Measurements from ENCODE around the gene LIMCH1.
A peak's percentile ranks its signal among the peaks of the same experiment; 100 is the strongest.

The LIMCH1 gene

GRCh38 chr4:41746440-41747229, 208.7 kb downstream of the LIMCH1 start:
- Histone ChIP-seq H3K27me3 (ENCODE audit: control insufficient read depth, insufficient read depth, low read length) (peaks cover 100% of the 10 kb centered on the region), H3K4me3 (ENCODE audit: low read depth, low read length) (no peak overlapping the region), H3K27ac (ENCODE audit: low read depth, low read length) (no peak overlapping the region), H3K4me1 (ENCODE audit: control insufficient read depth, insufficient read depth, low read length) (peaks cover 49% of the 10 kb centered on the region), H3K9ac (ENCODE audit: low read depth, low read length) (no peak overlapping the region), H3K9me3 (ENCODE audit: control insufficient read depth, insufficient read depth, low read length) (no peaks in the 10 kb centered on the region), H3K36me3 (ENCODE audit: control insufficient read depth, insufficient read depth, low read length) (no peaks in the 10 kb centered on the region)

- Histone ChIP-seq H3K9ac (ENCODE audit: low read depth, low read length) (no peak overlapping the region), H3K27ac (ENCODE audit: low read depth, low read length) (no peak overlapping the region), H3K9me3 (ENCODE audit: control insufficient read depth, insufficient read depth, low read length) (no peaks in the 10 kb centered on the region), H3K36me3 (ENCODE audit: control insufficient read depth, insufficient read depth, low read length) (no peaks in the 10 kb centered on the region), H3K27me3 (ENCODE audit: control insufficient read depth, insufficient read depth, low read length) (peaks cover 100% of the 10 kb centered on the region), H3K4me1 (ENCODE audit: control insufficient read depth, insufficient read depth, low read length) (peaks cover 51% of the 10 kb centered on the region), H3K4me3 (ENCODE audit: low read depth, low read length) (0 out of 2 replicates have a peak overlapping the region, but pooled peaks have one; percentile 15)
Measured at GRCh38 chr4:41747230-41748055, 209.5 kb downstream of the LIMCH1 start.

- Histone ChIP-seq H3K9ac (ENCODE audit: low read depth, low read length) (no peak overlapping the region), H3K36me3 (ENCODE audit: control insufficient read depth, insufficient read depth, low read length) (no peaks in the 10 kb centered on the region), H3K27me3 (ENCODE audit: control insufficient read depth, insufficient read depth, low read length) (peaks cover 100% of the 10 kb centered on the region), H3K9me3 (ENCODE audit: control insufficient read depth, insufficient read depth, low read length) (no peaks in the 10 kb centered on the region), H3K4me1 (ENCODE audit: control insufficient read depth, insufficient read depth, low read length) (peaks cover 53% of the 10 kb centered on the region), H3K27ac (ENCODE audit: low read depth, low read length) (no peak overlapping the region), H3K4me3 (ENCODE audit: low read depth, low read length) (no peak overlapping the region)
Measured at GRCh38 chr4:41748074-41748570, 210.2 kb downstream of the LIMCH1 start.

DNA sequence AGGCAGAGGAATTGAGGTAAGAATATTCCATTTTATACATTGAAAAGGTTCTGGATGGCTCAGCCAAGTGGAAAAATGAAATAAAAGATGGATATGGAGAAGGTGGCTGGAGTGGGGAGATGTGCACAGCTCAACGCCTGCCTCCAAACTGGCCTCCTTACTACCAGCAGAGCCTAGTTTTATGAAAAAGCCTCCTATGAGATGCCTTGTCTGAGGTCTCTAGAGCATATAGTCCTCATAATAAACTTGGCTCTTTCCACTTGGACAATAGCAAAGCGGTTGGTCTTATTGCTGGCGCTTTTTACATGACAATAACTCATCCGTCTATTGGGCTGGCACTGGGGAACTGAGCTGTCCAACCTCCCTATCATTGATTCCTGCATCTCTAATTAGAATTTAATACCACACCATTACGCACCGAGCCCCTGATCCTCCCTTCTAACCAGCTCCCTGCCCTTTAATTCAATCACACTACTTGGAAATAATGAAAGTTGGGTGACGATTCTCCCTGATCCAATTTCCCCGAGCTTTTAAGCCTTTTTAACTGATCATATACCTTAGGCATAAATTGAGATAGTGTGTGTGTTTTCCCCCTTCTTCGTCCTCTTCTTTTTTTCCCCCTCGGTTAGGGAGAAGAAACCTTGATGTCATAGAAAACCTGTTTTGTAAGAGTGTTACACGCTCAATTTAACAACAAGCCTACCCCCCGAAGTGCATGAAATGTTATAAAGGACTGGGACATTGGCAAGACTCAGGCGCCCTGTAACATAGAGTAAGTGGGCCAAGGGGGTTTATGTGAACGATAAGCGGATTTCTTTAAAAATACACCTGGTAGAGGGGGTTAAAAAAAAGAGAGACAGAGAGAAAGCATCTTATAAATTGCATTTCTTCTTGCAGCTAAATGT, 210.9 kb downstream of the LIMCH1 start, which contains the start of gene PHOX2B:
Gene PHOX2B (minus strand): TSS at position 155 of the 905 bp plus-strand sequence. CDS start 115 bp downstream, at position 40.
- Histone ChIP-seq H3K9ac (ENCODE audit: low read depth, low read length) (no peak within 1 kb of the TSS), H3K4me3 (ENCODE audit: low read depth, low read length) (0 out of 2 replicates have a peak within 1 kb of the TSS, but pooled peaks have one; percentile 15), H3K36me3 (ENCODE audit: control insufficient read depth, insufficient read depth, low read length) (no peaks in the 10 kb centered on the region), H3K27me3 (ENCODE audit: control insufficient read depth, insufficient read depth, low read length) (peaks cover 100% of the 10 kb centered on the region), H3K4me1 (ENCODE audit: control insufficient read depth, insufficient read depth, low read length) (peaks cover 53% of the 10 kb centered on the region), H3K9me3 (ENCODE audit: control insufficient read depth, insufficient read depth, low read length) (no peaks in the 10 kb centered on the region), H3K27ac (ENCODE audit: low read depth, low read length) (no peak within 1 kb of the TSS)

DNA sequence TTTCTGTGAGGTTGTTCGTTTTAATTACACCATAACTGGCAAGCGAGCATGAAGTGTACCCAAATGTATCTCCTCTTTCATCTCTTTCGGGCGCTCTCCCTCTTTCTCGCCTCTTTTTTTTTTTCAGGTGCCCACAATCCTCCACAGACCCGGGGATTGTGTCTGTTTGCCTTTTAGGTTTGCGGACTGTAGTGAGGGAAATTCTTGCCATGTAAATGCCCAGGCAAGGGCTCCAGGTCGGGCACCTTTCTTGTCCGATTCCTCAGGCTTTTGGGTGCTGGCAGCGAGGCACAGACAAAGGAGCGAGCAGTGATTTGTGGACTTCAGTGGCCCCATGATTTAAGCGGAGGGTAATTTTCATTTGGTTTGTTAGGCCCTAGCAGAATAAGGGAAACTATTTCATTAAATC, 211.7 kb downstream of the LIMCH1 start:
- Histone ChIP-seq H3K4me1 (ENCODE audit: control insufficient read depth, insufficient read depth, low read length) (peaks cover 51% of the 10 kb centered on the region), H3K9me3 (ENCODE audit: control insufficient read depth, insufficient read depth, low read length) (no peaks in the 10 kb centered on the region), H3K4me3 (ENCODE audit: low read depth, low read length) (no peak overlapping the region), H3K36me3 (ENCODE audit: control insufficient read depth, insufficient read depth, low read length) (no peaks in the 10 kb centered on the region), H3K27me3 (ENCODE audit: control insufficient read depth, insufficient read depth, low read length) (peaks cover 100% of the 10 kb centered on the region), H3K27ac (ENCODE audit: low read depth, low read length) (no peak overlapping the region), H3K9ac (ENCODE audit: low read depth, low read length) (no peak overlapping the region)

All from HUES48 (cell line).